Measurements from ENCODE around the gene ATG3. TPM values are rescaled to one million over a fixed set of nuclear protein-coding genes. Genes with fewer than 3 reads are reported as not detected.

Gene ATG3
- total RNA-seq, 3 donors from 2014 or later = 81.5 to 93.9 (median 88.8) TPM

Other genes starting within 250 kb of the ATG3 start
- 100 to 1,000 TPM; 100 to 125 (median 109) TPM for gene CD200, start 228.8 kb downstream of the ATG3 start, total RNA-seq
- 10 to 100 TPM; 29.8 to 46.3 (median 33.2) TPM for gene BTLA, start 62.5 kb downstream of the ATG3 start, total RNA-seq
- gene SLC35A5, start 83 bp upstream of the ATG3 start, total RNA-seq = 10 to 100 TPM; 12.2 to 13.5 (median 12.3) TPM
- under 1 TPM; 0.16 to 0.43 (median 0.30) TPM for gene CCDC80, start 79.2 kb upstream of the ATG3 start, total RNA-seq

Data from activated T-cell treated with anti-CD3 and anti-CD28 coated beads, Interleukin-2, amount 50 U/mL, for 4 hours (primary cell).